IMR-90 (cell line): Measurements from ENCODE around the gene GRM2. TPM values are rescaled to one million over a fixed set of nuclear protein-coding genes. Genes with fewer than 3 reads are reported as not detected.

Experiments used
- ATAC-seq: fragments of 200-7000 bp; cut with Tn5 transposase; 2 replicates; pipeline ENCODE4 v1.9.1; 2020; ENCODE audit warnings: low read depth, mild to moderate bottlenecking, moderate library complexity
- BruUV-seq: library from RNA; stranded (reverse); fragments of 400-500 nt; replicated peaks from 2 replicates; lab custom pipeline; 2021; lab: Mats Ljungman, UMichigan
- CTCF ChIA-PET: fragments of 300-600 bp; formaldehyde crosslinking; extraction: SDS; loops from one replicate; lab custom pipeline; 2021; ENCODE audit warnings: antibody characterized with exemption; lab: Yijun Ruan, JAX
- POLR2A ChIA-PET: fragments of 300-600 bp; sonication (Branson Sonifier 250); formaldehyde crosslinking; loops from one replicate; lab custom pipeline; 2022; ENCODE audit warnings: antibody characterized with exemption; ENCODE audit not compliant: unreplicated experiment; lab: Charles Lee
- DNase-seq: peaks from one replicate; pipeline ENCODE4 v3.0.0; 2013
- H2AFZ ChIP-seq: replicated peaks from 2 replicates; pipeline ENCODE3; 2013; ENCODE audit warnings: low read length, mild to moderate bottlenecking; ENCODE audit not compliant: poor library complexity
- H2AK5ac ChIP-seq: 2 replicates; pipeline ENCODE4 v1.6.1; 2013; ENCODE audit warnings: low read depth, low read length, inconsistent platforms
- H2AK9ac ChIP-seq: replicated peaks from 2 replicates; pipeline ENCODE3; 2013; ENCODE audit warnings: mild to moderate bottlenecking, low read depth, low read length, moderate library complexity; ENCODE audit not compliant: poor library complexity
- H2BK120ac ChIP-seq: 2 replicates; pipeline ENCODE4 v1.6.1; 2013; ENCODE audit warnings: low read depth, low read length, inconsistent platforms
- H2BK15ac ChIP-seq: 3 replicates; pipeline ENCODE4 v1.6.1; 2013; ENCODE audit warnings: low read depth, low read length, inconsistent platforms
- H2BK20ac ChIP-seq: 2 replicates; pipeline ENCODE4 v1.6.1; 2013; ENCODE audit warnings: low read depth, mild to moderate bottlenecking, inconsistent platforms, low read length, moderate library complexity
- H2BK5ac ChIP-seq: 2 replicates; pipeline ENCODE4 v1.6.1; 2013; ENCODE audit warnings: mild to moderate bottlenecking, low read depth, low read length, inconsistent platforms; ENCODE audit not compliant: poor library complexity, severe bottlenecking
- H3K14ac ChIP-seq: replicated peaks from 2 replicates; pipeline ENCODE4 v1.6.1; 2013; ENCODE audit warnings: low read depth, low read length, inconsistent platforms
- H3K18ac ChIP-seq: 2 replicates; pipeline ENCODE4 v1.6.1; 2013; ENCODE audit warnings: low read depth, low read length, control low read depth
- H3K23ac ChIP-seq: 2 replicates; pipeline ENCODE4 v1.6.1; 2013; ENCODE audit warnings: low read depth, low read length, inconsistent platforms
- H3K27ac ChIP-seq: 2 replicates; pipeline ENCODE4 v1.5.1; 2013; ENCODE audit warnings: mild to moderate bottlenecking, control low read depth, low read length; ENCODE audit not compliant: insufficient read depth
- H3K27me3 ChIP-seq: 2 replicates; pipeline ENCODE4 v1.6.1; 2013; ENCODE audit warnings: low read length; ENCODE audit not compliant: control insufficient read depth, insufficient read depth
- H3K36me3 ChIP-seq: 2 replicates; pipeline ENCODE4 v1.6.1; 2013; ENCODE audit warnings: low read length, mixed read lengths; ENCODE audit not compliant: control insufficient read depth, insufficient read depth
- H3K4ac ChIP-seq: 2 replicates; pipeline ENCODE4 v1.6.1; 2013; ENCODE audit warnings: low read depth, low read length, inconsistent platforms
- H3K4me1 ChIP-seq: 2 replicates; pipeline ENCODE4 v1.6.1; 2013; ENCODE audit warnings: low read length, mixed read lengths; ENCODE audit not compliant: control insufficient read depth, insufficient read depth
- H3K4me2 ChIP-seq: 2 replicates; pipeline ENCODE4 v1.6.1; 2013; ENCODE audit warnings: low read depth, mild to moderate bottlenecking, control low read depth, low read length, moderate library complexity
- H3K4me3 ChIP-seq: 2 replicates; pipeline ENCODE4 v1.5.1; 2013; ENCODE audit warnings: low read depth, mild to moderate bottlenecking, control low read depth, low read length, moderate library complexity; ENCODE audit not compliant: insufficient read depth
- H3K56ac ChIP-seq: 2 replicates; pipeline ENCODE4 v1.6.1; 2013; ENCODE audit warnings: low read length, inconsistent platforms; ENCODE audit not compliant: insufficient read depth; ENCODE audit errors: extremely low read depth
- H3K79me1 ChIP-seq, 2 experiments: 2 replicates each; pipeline ENCODE4 v1.6.1; 2013; ENCODE audit warnings: low read length in 2 of 2, inconsistent platforms in 1 of 2, low read depth in 1 of 2
- H3K9ac ChIP-seq: 2 replicates; pipeline ENCODE4 v1.6.1; 2013; ENCODE audit warnings: low read depth, low read length, control low read depth
- H3K9me1 ChIP-seq: 2 replicates; pipeline ENCODE4 v1.6.1; 2013; ENCODE audit warnings: low read length, inconsistent platforms; ENCODE audit not compliant: insufficient read depth
- H3K9me3 ChIP-seq: 2 replicates; pipeline ENCODE4 v1.6.1; 2013; ENCODE audit warnings: low read length; ENCODE audit not compliant: control insufficient read depth, insufficient read depth
- H4K20me1 ChIP-seq: 2 replicates; pipeline ENCODE4 v1.6.1; 2013; ENCODE audit warnings: low read length, inconsistent platforms; ENCODE audit not compliant: insufficient read depth
- H4K5ac ChIP-seq: 2 replicates; pipeline ENCODE4 v1.6.1; 2013; ENCODE audit warnings: mild to moderate bottlenecking, low read depth, low read length, control low read depth
- H4K8ac ChIP-seq, 2 experiments: 2 replicates each; pipeline ENCODE4 v1.6.1; 2013; ENCODE audit warnings: low read depth in 2 of 2, low read length in 2 of 2, control low read depth in 1 of 2, inconsistent platforms in 1 of 2
- H4K91ac ChIP-seq: 2 replicates; pipeline ENCODE4 v1.6.1; 2013; ENCODE audit warnings: low read depth, low read length, inconsistent platforms; ENCODE audit not compliant: insufficient read depth
- BHLHE40 ChIP-seq: fragments of 150-350 bp; IDR thresholded peaks from 2 replicates; pipeline ENCODE4 v1.6.1; 2016; ENCODE audit warnings: mild to moderate bottlenecking, low read depth, low read length
- CEBPB ChIP-seq: IDR thresholded peaks from 2 replicates; pipeline ENCODE4 v1.6.1; 2012; ENCODE audit warnings: low read depth, low read length, improper control_type of control experiment
- CHD1 ChIP-seq: IDR thresholded peaks from 2 replicates; pipeline ENCODE4 v1.6.1; 2012; ENCODE audit warnings: low read depth, low read length, improper control_type of control experiment
- FOS ChIP-seq: fragments of 150-350 bp; IDR thresholded peaks from 2 replicates; pipeline ENCODE4 v1.6.1; 2016; ENCODE audit warnings: low read depth, low read length
- MAFK ChIP-seq: IDR thresholded peaks from 2 replicates; pipeline ENCODE4 v1.6.1; 2012; ENCODE audit warnings: low read depth, low read length, improper control_type of control experiment
- MAZ ChIP-seq: IDR thresholded peaks from 2 replicates; pipeline ENCODE4 v1.6.1; 2012; ENCODE audit warnings: low read depth, mild to moderate bottlenecking, low read length, improper control_type of control experiment, moderate library complexity, borderline replicate concordance
- MXI1 ChIP-seq: IDR thresholded peaks from 2 replicates; pipeline ENCODE4 v1.6.1; 2012; ENCODE audit warnings: low read depth, mild to moderate bottlenecking, low read length, moderate library complexity, borderline replicate concordance
- NFE2L2 ChIP-seq: fragments of 150-350 bp; IDR thresholded peaks from 2 replicates; pipeline ENCODE4 v1.6.1; 2016; ENCODE audit warnings: low read depth, mild to moderate bottlenecking, low read length
- POLR2A ChIP-seq: IDR thresholded peaks from 2 replicates; pipeline ENCODE4 v1.6.1; 2012; ENCODE audit warnings: mild to moderate bottlenecking, low read depth, low read length
- RAD21 ChIP-seq: IDR thresholded peaks from 2 replicates; pipeline ENCODE4 v1.6.1; 2012; ENCODE audit warnings: low read length, improper control_type of control experiment
- RCOR1 ChIP-seq: IDR thresholded peaks from 2 replicates; pipeline ENCODE4 v1.6.1; 2012; ENCODE audit warnings: mild to moderate bottlenecking, low read length, improper control_type of control experiment; ENCODE audit not compliant: insufficient replicate concordance
- RFX5 ChIP-seq: IDR thresholded peaks from 2 replicates; pipeline ENCODE4 v1.8.0; 2012; ENCODE audit warnings: low read depth, mild to moderate bottlenecking, low read length, moderate library complexity
- SMC3 ChIP-seq: fragments of 150-350 bp; IDR thresholded peaks from 2 replicates; pipeline ENCODE4 v1.6.1; 2016; ENCODE audit warnings: low read depth, mild to moderate bottlenecking, antibody characterized with exemption, low read length, moderate library complexity
- WGBS, 2 experiments: methylation state at CpG; one replicate each; pipeline versions ENCODE4 v1.1.5 to v1.1.7; 2013; ENCODE audit warnings: missing lambda C conversion rate in 2 of 2; ENCODE audit not compliant: insufficient read length in 1 of 2; ENCODE audit errors: extremely low coverage in 2 of 2; 5-methylcytosine and 5-hydroxymethylcytosine counted together
- dilution Hi-C: fragments of 300-500 bp; cut with HindIII; formaldehyde crosslinking; loops from one replicate; pipeline ENCODE4 v1.14.3; 2018; ENCODE audit warnings: low sequenced_read_pairs; ENCODE audit not compliant: unreplicated experiment
- in situ Hi-C: fragments of 300-500 bp; cut with MboI; formaldehyde crosslinking; loops from 3 replicates; pipeline ENCODE4 v1.14.3; 2019; ENCODE audit warnings: low sequenced_read_pairs, inconsistent platforms, mixed read lengths
- intact Hi-C: fragments of 100-400 bp; cut with micrococcal nuclease; formaldehyde crosslinking; loops from 2 replicates; pipeline ENCODE4 v1.10.0; 2022
- polyA plus RNA-seq, 3 experiments: library from polyadenylated mRNA; depleted of rRNA; stranded (reverse); fragments of >200 nt; gene quantifications; 2 replicates each; pipeline ENCODE4 v1.2.3, GENCODE V29; 2012; ENCODE audit warnings: low replicate concordance in 1 of 3
- total RNA-seq: library from RNA; depleted of rRNA; stranded (reverse); fragments of >200 nt; gene quantifications from 2 replicates; pipeline ENCODE4 v1.2.3, GENCODE V29; 2012
- TF ChIP-seq, protein P1 (sequence below): fragments of 150-350 bp; IDR thresholded peaks from 2 replicates; pipeline ENCODE4 v1.6.1; 2017; ENCODE audit warnings: mild to moderate bottlenecking, antibody characterized with exemption, low read length, low read depth
- TF ChIP-seq, protein P2 (sequence below): fragments of 150-350 bp; IDR thresholded peaks from 2 replicates; pipeline ENCODE4 v1.6.1; 2016; ENCODE audit warnings: low read depth, mild to moderate bottlenecking, low read length, moderate library complexity, borderline replicate concordance
- TF ChIP-seq, protein P3 (sequence below): conservative IDR thresholded peaks from 2 replicates; pipeline ENCODE4 v1.5.1; 2012; ENCODE audit warnings: mild to moderate bottlenecking, low read depth, low read length, improper control_type of control experiment

Gene GRM2
- total and polyA plus RNA-seq, 2 of the 4 experiments (the other 2 are of a cell fraction): under 0.01 to 0.14 TPM

DNA sequence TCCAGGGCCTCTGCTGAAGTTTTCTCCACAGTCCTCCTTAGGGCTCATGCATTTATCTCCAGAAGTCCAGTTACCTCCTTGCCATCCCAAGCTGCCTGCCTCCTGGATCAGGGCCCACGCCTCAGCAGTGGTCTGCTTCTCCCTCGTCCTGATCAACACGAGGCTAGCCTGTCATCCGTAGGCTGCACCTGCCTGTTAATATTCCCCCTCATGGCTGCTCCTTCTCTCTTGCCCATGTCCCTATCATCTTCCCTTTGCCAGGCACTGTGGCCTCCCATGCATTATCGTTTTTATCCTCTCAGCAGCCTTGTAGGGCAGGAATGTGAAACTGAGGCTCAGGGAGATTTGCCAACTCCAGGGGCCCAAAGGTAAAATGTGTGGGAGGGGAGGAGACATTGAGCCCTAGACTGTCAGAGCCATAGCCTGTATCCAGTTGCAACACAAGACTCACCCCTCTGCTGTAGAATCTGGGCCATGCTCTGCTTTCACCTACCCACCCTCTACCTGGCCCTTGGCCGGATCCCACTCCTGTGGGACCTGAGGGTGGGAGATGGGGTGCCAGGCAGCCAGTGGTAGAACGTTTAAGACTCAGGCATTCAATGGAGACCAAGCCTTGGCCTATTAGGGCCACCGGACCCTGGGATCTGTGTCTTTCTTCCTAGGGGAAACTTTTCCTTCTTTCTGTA lies 4.6 kb downstream of the GRM2 start:
- Histone ChIP-seq H3K4me3 (no peak overlapping the region), H3K9me3 (no peaks in the 10 kb centered on the region), H3K14ac (no peak overlapping the region), H3K4me2 (no peak overlapping the region), H2AK9ac (no peak overlapping the region), H2BK20ac (no peak overlapping the region), H2AK5ac (no peak overlapping the region), H2BK120ac (no peak overlapping the region), H3K4ac (no peak overlapping the region), H3K9me1 (no peaks in the 10 kb centered on the region; the same call in 1 of the 2 replicates), H4K20me1 (peaks cover under 1% of the 10 kb centered on the region; the same call in 1 of the 2 replicates), H4K5ac (no peak overlapping the region), H2AFZ (no peak overlapping the region), H3K27me3 (peaks cover 15% of the 10 kb centered on the region; the same call in 1 of the 2 replicates), H2BK15ac (no peak overlapping the region), H3K4me1 (no peaks in the 10 kb centered on the region), H4K8ac (no peak overlapping the region), H3K36me3 (no peaks in the 10 kb centered on the region), H2BK5ac (no peak overlapping the region), H3K27ac (no peak overlapping the region), H3K79me1 (no peaks in the 10 kb centered on the region), H3K56ac (no peak overlapping the region), H3K9ac (no peak overlapping the region), H3K23ac (no peak overlapping the region), H4K91ac (no peak overlapping the region), H3K18ac (no peak overlapping the region)
- ATAC-seq (no peak), DNase-seq (no peak)
- in situ Hi-C loops: no loop called here
- CTCF ChIA-PET: no interaction called here
- TF ChIP-seq RAD21 (no peak), CHD1 (no peak), CEBPB (no peak), NFE2L2 (no peak), SMC3 (no peak), MXI1 (no peak), MAFK (no peak), POLR2A (no peak), MAZ (no peak), BHLHE40 (no peak), RCOR1 (no peak), RFX5 (no peak), FOS (no peak)
- TF ChIP-seq, protein P1, sequence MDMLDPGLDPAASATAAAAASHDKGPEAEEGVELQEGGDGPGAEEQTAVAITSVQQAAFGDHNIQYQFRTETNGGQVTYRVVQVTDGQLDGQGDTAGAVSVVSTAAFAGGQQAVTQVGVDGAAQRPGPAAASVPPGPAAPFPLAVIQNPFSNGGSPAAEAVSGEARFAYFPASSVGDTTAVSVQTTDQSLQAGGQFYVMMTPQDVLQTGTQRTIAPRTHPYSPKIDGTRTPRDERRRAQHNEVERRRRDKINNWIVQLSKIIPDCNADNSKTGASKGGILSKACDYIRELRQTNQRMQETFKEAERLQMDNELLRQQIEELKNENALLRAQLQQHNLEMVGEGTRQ: no peak
- TF ChIP-seq, protein P2, sequence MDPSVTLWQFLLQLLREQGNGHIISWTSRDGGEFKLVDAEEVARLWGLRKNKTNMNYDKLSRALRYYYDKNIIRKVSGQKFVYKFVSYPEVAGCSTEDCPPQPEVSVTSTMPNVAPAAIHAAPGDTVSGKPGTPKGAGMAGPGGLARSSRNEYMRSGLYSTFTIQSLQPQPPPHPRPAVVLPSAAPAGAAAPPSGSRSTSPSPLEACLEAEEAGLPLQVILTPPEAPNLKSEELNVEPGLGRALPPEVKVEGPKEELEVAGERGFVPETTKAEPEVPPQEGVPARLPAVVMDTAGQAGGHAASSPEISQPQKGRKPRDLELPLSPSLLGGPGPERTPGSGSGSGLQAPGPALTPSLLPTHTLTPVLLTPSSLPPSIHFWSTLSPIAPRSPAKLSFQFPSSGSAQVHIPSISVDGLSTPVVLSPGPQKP: no peak
- TF ChIP-seq, protein P3, sequence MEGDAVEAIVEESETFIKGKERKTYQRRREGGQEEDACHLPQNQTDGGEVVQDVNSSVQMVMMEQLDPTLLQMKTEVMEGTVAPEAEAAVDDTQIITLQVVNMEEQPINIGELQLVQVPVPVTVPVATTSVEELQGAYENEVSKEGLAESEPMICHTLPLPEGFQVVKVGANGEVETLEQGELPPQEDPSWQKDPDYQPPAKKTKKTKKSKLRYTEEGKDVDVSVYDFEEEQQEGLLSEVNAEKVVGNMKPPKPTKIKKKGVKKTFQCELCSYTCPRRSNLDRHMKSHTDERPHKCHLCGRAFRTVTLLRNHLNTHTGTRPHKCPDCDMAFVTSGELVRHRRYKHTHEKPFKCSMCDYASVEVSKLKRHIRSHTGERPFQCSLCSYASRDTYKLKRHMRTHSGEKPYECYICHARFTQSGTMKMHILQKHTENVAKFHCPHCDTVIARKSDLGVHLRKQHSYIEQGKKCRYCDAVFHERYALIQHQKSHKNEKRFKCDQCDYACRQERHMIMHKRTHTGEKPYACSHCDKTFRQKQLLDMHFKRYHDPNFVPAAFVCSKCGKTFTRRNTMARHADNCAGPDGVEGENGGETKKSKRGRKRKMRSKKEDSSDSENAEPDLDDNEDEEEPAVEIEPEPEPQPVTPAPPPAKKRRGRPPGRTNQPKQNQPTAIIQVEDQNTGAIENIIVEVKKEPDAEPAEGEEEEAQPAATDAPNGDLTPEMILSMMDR: no peak
- POLR2A ChIA-PET: no interaction called here
- intact Hi-C loops: loop anchor here (5.0 kb wide), 1 partner anchor 91 kb away; no protein-coding TSS in a partner anchor
- no TSS peak for BruUV-seq
- no CpG with 5 or more reads among the region's 8 CpGs for WGBS, 2 experiments
- dilution Hi-C loops: no loop called here
